Thyroid gland (tissue), 4 donors: ENCODE results near the gene SORCS2. TPM values are rescaled to one million over a fixed set of nuclear protein-coding genes. Genes with fewer than 3 reads are reported as not detected.

Experiments
- DNase-seq, 2 donors: peaks; one replicate each; pipeline ENCODE4 v3.0.0-alpha.2; 2019
- H3K27ac ChIP-seq, 3 donors: fragments of 200-600 bp; sonication (generic); 1 replicate in 2 of 3; 2 replicates in 1 of 3; pipeline ENCODE4 v1.5.1; 2016 to 2019; ENCODE audit warnings: mild to moderate bottlenecking in 1 of 3, moderate library complexity in 1 of 3
- H3K27me3 ChIP-seq: fragments of 200-600 bp; sonication (generic); one replicate; pipeline ENCODE4 v1.5.1; 2019
- H3K36me3 ChIP-seq, 2 donors: fragments of 200-600 bp; sonication (generic); one replicate each; pipeline ENCODE4 v1.5.1; 2016 to 2019
- H3K4me1 ChIP-seq, 2 donors: fragments of 200-600 bp; sonication (generic); one replicate each; pipeline ENCODE4 v1.5.1; 2017 to 2019
- H3K4me3 ChIP-seq, 3 donors: fragments of 200-600 bp; sonication (generic); replicated peaks in 1 of 3; 1 replicate in 2 of 3; 2 replicates in 1 of 3; pipeline ENCODE4 v1.5.1; 2016; ENCODE audit warnings: mild to moderate bottlenecking in 1 of 3
- H3K9me3 ChIP-seq: fragments of 200-600 bp; sonication (generic); one replicate; pipeline ENCODE4 v1.5.1; 2017
- CTCF ChIP-seq, 6 experiments: fragments of 200-600 bp in 3 of 6; fragments of 450-650 bp in 3 of 6; sonication (generic) in 3 of 6; IDR thresholded peaks; one replicate each; pipeline ENCODE4 v1.5.1; 2016 to 2019; ENCODE audit warnings: antibody characterized with exemption in 6 of 6, mild to moderate bottlenecking in 2 of 6, inconsistent platforms in 1 of 6, moderate library complexity in 1 of 6
- POLR2A ChIP-seq, 2 donors: fragments of 450-650 bp; IDR thresholded peaks; one replicate each; pipeline ENCODE4 v1.6.1; 2017; ENCODE audit warnings: antibody characterized with exemption in 2 of 2, mild to moderate bottlenecking in 2 of 2, moderate library complexity in 1 of 2
- WGBS, 2 donors: methylation state at CpG; one replicate each; pipeline ENCODE4 v1.1.5; 2017; 5-methylcytosine and 5-hydroxymethylcytosine counted together
- intact Hi-C: fragments of 100-400 bp; cut with DNase I; formaldehyde crosslinking; loops from one replicate; pipeline ENCODE4 v1.15.1; 2023
- total RNA-seq, 4 donors: library from RNA; depleted of rRNA; stranded (reverse); fragments of >200 nt; gene quantifications; one replicate each; pipeline ENCODE4 v1.2.3, GENCODE V29; 2016

SORCS2 gene
- total RNA-seq, 4 donors from 2014 or later = 1.7 to 13.6 (median 3.6) TPM

GRCh38 chr4:7722766-7723387 is 530.5 kb downstream of the SORCS2 start:
- TF ChIP-seq CTCF (IDR thresholded peaks at IDR 0.05) = no peak
- no peak for TF ChIP-seq POLR2A (IDR thresholded peaks at IDR 0.05)
- Histone ChIP-seq H3K9me3 (no peaks in the 10 kb centered on the region), H3K27me3 (no peaks in the 10 kb centered on the region), H3K27ac (no peak overlapping the region), H3K4me3 (no peak overlapping the region), H3K4me1 (no peaks in the 10 kb centered on the region), H3K36me3 (no peaks in the 10 kb centered on the region)
- DNase-seq = no peak
- WGBS, 2 donors = 75 to 76% methylated on average over 22 of the region's 22 CpGs
- intact Hi-C loops = no loop called here

- Histone ChIP-seq H3K9me3 (no peaks in the 10 kb centered on the region), H3K4me1 (no peaks in the 10 kb centered on the region), H3K4me3 (no peak overlapping the region), H3K36me3 (no peaks in the 10 kb centered on the region), H3K27ac (no peak overlapping the region), H3K27me3 (no peaks in the 10 kb centered on the region)
- DNase-seq = no peak
- 95 to 99% methylated on average over 11 to 16 of the region's 16 CpGs for WGBS, 2 donors
- no peak for TF ChIP-seq POLR2A (IDR thresholded peaks at IDR 0.05)
- TF ChIP-seq CTCF (IDR thresholded peaks at IDR 0.05) = no peak
- intact Hi-C loops = no loop called here
Observed at GRCh38 chr4:7723625-7724024, 531.3 kb downstream of the SORCS2 start.

GRCh38 chr4:7725951-7726350 is 533.6 kb downstream of the SORCS2 start:
- H3K4me3 ChIP-seq = no peak overlapping the region
- no peak for TF ChIP-seq POLR2A (IDR thresholded peaks at IDR 0.05)
- no peak for TF ChIP-seq CTCF (IDR thresholded peaks at IDR 0.05)
- WGBS, 2 donors = 75 to 86% methylated on average over 4 to 9 of the region's 9 CpGs
- intact Hi-C loops = no loop called here
- DNase-seq = no peak
- no peaks in the 10 kb centered on the region for H3K4me1 ChIP-seq
- no peaks in the 10 kb centered on the region for H3K36me3 ChIP-seq
- no peak overlapping the region for H3K27ac ChIP-seq
- no peaks in the 10 kb centered on the region for H3K9me3 ChIP-seq
- no peaks in the 10 kb centered on the region for H3K27me3 ChIP-seq

GRCh38 chr4:7726665-7727413 is 534.5 kb downstream of the SORCS2 start:
- Histone ChIP-seq H3K27me3 (no peaks in the 10 kb centered on the region), H3K4me1 (no peaks in the 10 kb centered on the region), H3K4me3 (no peak overlapping the region), H3K27ac (no peak overlapping the region), H3K9me3 (no peaks in the 10 kb centered on the region), H3K36me3 (no peaks in the 10 kb centered on the region)
- no peak for DNase-seq
- TF ChIP-seq CTCF (IDR thresholded peaks at IDR 0.05) (no peak), POLR2A (IDR thresholded peaks at IDR 0.05) (no peak)
- WGBS, 2 donors = 83 to 85% methylated on average over 10 to 21 of the region's 22 CpGs
- intact Hi-C loops = no loop called here

GRCh38 chr4:7727749-7728148 is 535.4 kb downstream of the SORCS2 start:
- intact Hi-C loops = no loop called here
- WGBS, 2 donors = 100% methylated on average over 1 of the region's 1 CpG
- Histone ChIP-seq H3K4me1 (no peaks in the 10 kb centered on the region), H3K27ac (no peak overlapping the region), H3K9me3 (no peaks in the 10 kb centered on the region), H3K27me3 (no peaks in the 10 kb centered on the region), H3K4me3 (no peak overlapping the region), H3K36me3 (no peaks in the 10 kb centered on the region)
- no peak for TF ChIP-seq CTCF (IDR thresholded peaks at IDR 0.05)
- no peak for TF ChIP-seq POLR2A (IDR thresholded peaks at IDR 0.05)
- DNase-seq = no peak
